ENCODE measurements around the gene GRB2.

- TF ChIP-seq, protein P1, sequence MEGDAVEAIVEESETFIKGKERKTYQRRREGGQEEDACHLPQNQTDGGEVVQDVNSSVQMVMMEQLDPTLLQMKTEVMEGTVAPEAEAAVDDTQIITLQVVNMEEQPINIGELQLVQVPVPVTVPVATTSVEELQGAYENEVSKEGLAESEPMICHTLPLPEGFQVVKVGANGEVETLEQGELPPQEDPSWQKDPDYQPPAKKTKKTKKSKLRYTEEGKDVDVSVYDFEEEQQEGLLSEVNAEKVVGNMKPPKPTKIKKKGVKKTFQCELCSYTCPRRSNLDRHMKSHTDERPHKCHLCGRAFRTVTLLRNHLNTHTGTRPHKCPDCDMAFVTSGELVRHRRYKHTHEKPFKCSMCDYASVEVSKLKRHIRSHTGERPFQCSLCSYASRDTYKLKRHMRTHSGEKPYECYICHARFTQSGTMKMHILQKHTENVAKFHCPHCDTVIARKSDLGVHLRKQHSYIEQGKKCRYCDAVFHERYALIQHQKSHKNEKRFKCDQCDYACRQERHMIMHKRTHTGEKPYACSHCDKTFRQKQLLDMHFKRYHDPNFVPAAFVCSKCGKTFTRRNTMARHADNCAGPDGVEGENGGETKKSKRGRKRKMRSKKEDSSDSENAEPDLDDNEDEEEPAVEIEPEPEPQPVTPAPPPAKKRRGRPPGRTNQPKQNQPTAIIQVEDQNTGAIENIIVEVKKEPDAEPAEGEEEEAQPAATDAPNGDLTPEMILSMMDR (IDR thresholded peaks at IDR 0.05 in 8 of 11, conservative IDR thresholded peaks at IDR 0.05 in 3 of 11) = no peak
- TF ChIP-seq POLR2A (IDR thresholded peaks at IDR 0.05) = no peak
Observed at GRCh38 chr17:75318211-75318610, 87.3 kb downstream of the GRB2 start.

Data from spleen (tissue), 7 donors.